HepG2 (cell line): Measurements from ENCODE around the gene UBE2D4. TPM values are rescaled to one million over a fixed set of nuclear protein-coding genes. Genes with fewer than 3 reads are reported as not detected.

Experiments used
- AKNA ChIP-seq: sonication (generic); formaldehyde crosslinking; IDR thresholded peaks from 2 replicates; pipeline ENCODE4 v1.4.0; 2020; ENCODE audit warnings: missing genetic modification reagents, borderline replicate concordance
- CERS6 ChIP-seq: sonication (generic); formaldehyde crosslinking; IDR thresholded peaks from 2 replicates; pipeline ENCODE4 v1.5.0; 2020; ENCODE audit warnings: missing genetic modification reagents
- EEA1 ChIP-seq: sonication (generic); formaldehyde crosslinking; IDR thresholded peaks from 2 replicates; pipeline ENCODE4 v1.5.1; 2020; ENCODE audit warnings: mild to moderate bottlenecking, missing genetic modification reagents, borderline replicate concordance
- GZF1 ChIP-seq: sonication (generic); formaldehyde crosslinking; IDR thresholded peaks from 2 replicates; pipeline ENCODE4 v1.5.1; 2020; ENCODE audit warnings: mild to moderate bottlenecking, missing genetic modification reagents
- HOMEZ ChIP-seq: IDR thresholded peaks from 2 replicates; pipeline ENCODE4 v1.6.1; 2016; ENCODE audit warnings: low read depth
- MXD1 ChIP-seq: sonication (generic); formaldehyde crosslinking; IDR thresholded peaks from 2 replicates; pipeline ENCODE4 v1.4.0; 2020; ENCODE audit warnings: mild to moderate bottlenecking, missing genetic modification reagents
- NR2F2 ChIP-seq: IDR thresholded peaks from 2 replicates; pipeline ENCODE4 v1.6.1; 2012; ENCODE audit warnings: low read depth, inconsistent platforms, borderline replicate concordance
- PHB2 ChIP-seq: fragments of 450-650 bp; IDR thresholded peaks from 2 replicates; pipeline ENCODE4 v1.6.1; 2018; ENCODE audit not compliant: partially characterized antibody
- PTBP1 ChIP-seq: fragments of 200-400 bp; formaldehyde crosslinking; IDR thresholded peaks from 2 replicates; pipeline ENCODE4 v1.6.1; 2018; ENCODE audit warnings: low read length, low read depth; ENCODE audit not compliant: poor library complexity, severe bottlenecking
- RBM22 ChIP-seq: fragments of 200-400 bp; formaldehyde crosslinking; optimal IDR thresholded peaks from 2 replicates; pipeline ENCODE3; 2017; ENCODE audit warnings: mild to moderate bottlenecking, low read length, moderate library complexity
- RXRA ChIP-seq: sonication (generic); formaldehyde crosslinking; IDR thresholded peaks from 2 replicates; pipeline ENCODE4 v1.5.1; 2020; ENCODE audit warnings: missing genetic modification reagents
- SOX5 ChIP-seq: IDR thresholded peaks from 2 replicates; pipeline ENCODE4 v1.6.1; 2016; ENCODE audit warnings: borderline replicate concordance
- SRSF1 ChIP-seq: fragments of 200-400 bp; formaldehyde crosslinking; optimal IDR thresholded peaks from 2 replicates; pipeline ENCODE3; 2017; ENCODE audit warnings: mild to moderate bottlenecking, low read depth, low read length, moderate library complexity
- TP53 ChIP-seq: sonication (generic); formaldehyde crosslinking; conservative IDR thresholded peaks from 2 replicates; pipeline ENCODE4 v1.4.0; 2020; ENCODE audit warnings: missing genetic modification reagents
- ZFP1 ChIP-seq: IDR thresholded peaks from 2 replicates; pipeline ENCODE4 v1.6.1; 2016
- ZNF276 ChIP-seq: sonication (generic); formaldehyde crosslinking; IDR thresholded peaks from 2 replicates; pipeline ENCODE4 v1.4.0; 2020; ENCODE audit warnings: mild to moderate bottlenecking, low read depth, missing genetic modification reagents
- ZNF619 ChIP-seq: sonication (generic); formaldehyde crosslinking; IDR thresholded peaks from 2 replicates; pipeline ENCODE4 v1.4.0; 2020; ENCODE audit warnings: mild to moderate bottlenecking, missing genetic modification reagents
- polyA plus RNA-seq, 8 experiments: library from polyadenylated mRNA; depleted of rRNA in 3 of 8; stranded (reverse) in 7 of 8; unstranded in 1 of 8; fragments of >200 nt; fragmentation: Illumina TruSeq in 4 of 8; extraction: Trizol in 4 of 8; gene quantifications; 2 replicates each; pipeline versions ENCODE4 v1.2.1 to v1.2.3, GENCODE V29; 2011 to 2016; ENCODE audit warnings: low read depth in 4 of 8, missing spikeins in 1 of 8, mixed read lengths in 1 of 8; ENCODE audit not compliant: insufficient read depth in 1 of 8
- total RNA-seq, 5 experiments: library from RNA; depleted of rRNA; stranded (reverse); fragments of >200 nt; fragmentation: Illumina TruSeq; extraction: Trizol; gene quantifications; 2 replicates each; pipeline ENCODE4 v1.2.3, GENCODE V29; 2016; ENCODE audit warnings: low read depth in 1 of 5

Gene UBE2D4
- total and polyA plus RNA-seq, 2 of the 13 experiments (the other 11 are each of a cell fraction or from before 2014, with no cell fraction given), result 9.9 to 16.0 TPM

GRCh38 chr7:43925984-43926797 lies at the start of gene UBE2D4 (continued):
- TF ChIP-seq PTBP1 (peak; percentile 52), RBM22 (no peak), RXRA (0 out of 2 replicates have a peak, but pooled peaks have one; percentile 46), HOMEZ (no peak), ZNF276 (peak; percentile 93), AKNA (CRISPR knock-in tag) (no peak), ZFP1 (CRISPR knock-in tag) (0 out of 2 replicates have a peak, but pooled peaks have one; percentile 2), MXD1 (CRISPR knock-in tag) (peak; percentile 92), PHB2 (no peak), EEA1 (peak; percentile 97), NR2F2 (no peak), SOX5 (peak; percentile 13; the same call in 1 of the 2 replicates), CERS6 (CRISPR knock-in tag) (no peak), GZF1 (peak; percentile 77), ZNF619 (CRISPR knock-in tag) (no peak), TP53 (CRISPR knock-in tag) (peak; percentile 68; the same call in 1 of the 2 replicates), SRSF1 (no peak)
